HCT116 (cell line): ENCODE results near the gene FOXP1. TPM values are rescaled to one million over a fixed set of nuclear protein-coding genes. Genes with fewer than 3 reads are reported as not detected.

Experiments
- ATAC-seq: fragments of 200-7000 bp; cut with Tn5 transposase; 2 replicates; pipeline ENCODE4 v1.9.1; 2020; ENCODE audit warnings: mild to moderate bottlenecking, moderate library complexity
- BruUV-seq: library from RNA; stranded (reverse); fragments of 400-500 nt; replicated peaks from 2 replicates; lab custom pipeline; 2021; lab: Mats Ljungman, UMichigan
- CTCF ChIA-PET: fragments of 300-600 bp; sonication (Branson Sonifier 250); formaldehyde crosslinking; loops from one replicate; lab custom pipeline; 2021; ENCODE audit warnings: antibody characterized with exemption; lab: Charles Lee
- POLR2A ChIA-PET: fragments of 300-600, 350-600 bp; sonication (Branson Sonifier 250); formaldehyde crosslinking; loops from one replicate; lab custom pipeline; 2021; ENCODE audit warnings: antibody characterized with exemption; lab: Charles Lee
- RAD21 ChIA-PET, 2 experiments: fragments of 300-600 bp; sonication (Branson Sonifier 250); formaldehyde crosslinking; loops; one replicate each; lab custom pipeline; 2023; ENCODE audit warnings: low total read pairs in 2 of 2; ENCODE audit not compliant: uncharacterized antibody in 2 of 2, unreplicated experiment in 2 of 2, low non-redundant PET in 1 of 2; lab: Charles Lee
- DNase-seq: peaks from one replicate; pipeline ENCODE4 v3.0.0-alpha.2; 2010; ENCODE audit warnings: low read depth, low spot score
- H2AFZ ChIP-seq: fragments of 200-600 bp; shearing (Covaris generic), sonication (generic); 2 replicates; pipeline ENCODE4 v1.6.1; 2017; ENCODE audit warnings: low read depth, mixed run types, mixed read lengths, antibody characterized with exemption, low read length; ENCODE audit not compliant: poor library complexity, severe bottlenecking
- H3K27ac ChIP-seq: 2 replicates; pipeline ENCODE4 v1.5.1; 2012; ENCODE audit warnings: low read depth, low read length
- H3K27me3 ChIP-seq: fragments of 200-600 bp; sonication (generic); 2 replicates; pipeline ENCODE4 v1.6.1; 2016; ENCODE audit warnings: mixed run types, low read length, mixed read lengths; ENCODE audit not compliant: insufficient read depth
- H3K36me3 ChIP-seq, 2 experiments: fragments of 200-500 bp in 1 of 2; fragments of 200-600 bp in 1 of 2; sonication (Bioruptor generic) in 1 of 2; sonication (generic) in 1 of 2; 2 replicates each; pipeline versions ENCODE4 v1.5.1 to v1.6.1; 2014 to 2016; ENCODE audit warnings: low read length in 2 of 2, inconsistent platforms in 1 of 2, mixed read lengths in 1 of 2, mixed run types in 1 of 2; ENCODE audit not compliant: insufficient read depth in 2 of 2, control insufficient read depth in 1 of 2
- H3K4me1 ChIP-seq, 2 experiments: fragments of 200-600 bp in 1 of 2; sonication (generic) in 1 of 2; 2 replicates each; pipeline versions ENCODE4 v1.5.1 to v1.6.1; 2012 to 2017; ENCODE audit warnings: low read length in 2 of 2, inconsistent platforms in 1 of 2, mild to moderate bottlenecking in 1 of 2, mixed read lengths in 1 of 2, mixed run types in 1 of 2, moderate library complexity in 1 of 2; ENCODE audit not compliant: insufficient read depth in 2 of 2, control insufficient read depth in 1 of 2
- H3K4me2 ChIP-seq: fragments of 200-600 bp; sonication (generic); 2 replicates; pipeline ENCODE4 v1.6.1; 2017; ENCODE audit warnings: mixed run types, low read length, mixed read lengths
- H3K4me3 ChIP-seq, 2 experiments: fragments of 200-600 bp in 1 of 2; sonication (generic) in 1 of 2; replicated peaks in 1 of 2; 2 replicates each; pipeline ENCODE4 v1.5.1; 2011 to 2016; ENCODE audit warnings: low read length in 2 of 2, control low read depth in 1 of 2, low read depth in 1 of 2, mild to moderate bottlenecking in 1 of 2, mixed read lengths in 1 of 2, mixed run types in 1 of 2
- H3K79me2 ChIP-seq: fragments of 200-600 bp; sonication (generic); 2 replicates; pipeline ENCODE4 v1.6.1; 2017; ENCODE audit warnings: mild to moderate bottlenecking, mixed run types, low read length, moderate library complexity, mixed read lengths; ENCODE audit not compliant: insufficient read depth
- H3K9ac ChIP-seq: fragments of 200-600 bp; sonication (generic); 2 replicates; pipeline ENCODE4 v1.6.1; 2016; ENCODE audit warnings: low read length, mixed read lengths
- H3K9me2 ChIP-seq: fragments of 200-600 bp; sonication (generic), shearing (Covaris generic); 2 replicates; pipeline ENCODE4 v1.6.1; 2017; ENCODE audit warnings: mixed run types, mild to moderate bottlenecking, moderate library complexity; ENCODE audit not compliant: insufficient read depth
- H3K9me3 ChIP-seq, 2 experiments: fragments of 200-500 bp in 1 of 2; fragments of 200-600 bp in 1 of 2; sonication (Bioruptor generic) in 1 of 2; sonication (generic) in 1 of 2; 2 replicates each; pipeline ENCODE4 v1.6.1; 2014 to 2017; ENCODE audit warnings: low read length in 2 of 2, mixed read lengths in 2 of 2, inconsistent platforms in 1 of 2, low read depth in 1 of 2, mild to moderate bottlenecking in 1 of 2, mixed run types in 1 of 2, moderate library complexity in 1 of 2; ENCODE audit not compliant: control insufficient read depth in 1 of 2, insufficient read depth in 1 of 2
- H4K20me1 ChIP-seq: fragments of 200-600 bp; sonication (generic), shearing (Covaris generic); 2 replicates; pipeline ENCODE4 v1.6.1; 2017; ENCODE audit warnings: mixed run types, mild to moderate bottlenecking, moderate library complexity; ENCODE audit not compliant: insufficient read depth
- ATF3 ChIP-seq: IDR thresholded peaks from 2 replicates; pipeline ENCODE4 v1.6.1; 2012
- CBX3 ChIP-seq: IDR thresholded peaks from 2 replicates; pipeline ENCODE4 v1.6.1; 2012; ENCODE audit warnings: low read depth
- CEBPB ChIP-seq: IDR thresholded peaks from 2 replicates; pipeline ENCODE4 v1.6.1; 2012; ENCODE audit warnings: low read depth
- ELF1 ChIP-seq: IDR thresholded peaks from 2 replicates; pipeline ENCODE4 v1.6.1; 2012; ENCODE audit warnings: low read depth, borderline replicate concordance
- EZH2 ChIP-seq: fragments of 200-600 bp; sonication (generic); IDR thresholded peaks from 2 replicates; pipeline ENCODE4 v1.6.1; 2017; ENCODE audit warnings: antibody characterized with exemption, mixed run types
- EZH2phosphoT487 ChIP-seq: fragments of 200-600 bp; IDR thresholded peaks from 2 replicates; pipeline ENCODE4 v1.6.1; 2018; ENCODE audit warnings: antibody characterized with exemption, borderline replicate concordance
- MAX ChIP-seq: IDR thresholded peaks from 2 replicates; pipeline ENCODE4 v1.6.1; 2012
- POLR2A ChIP-seq: IDR thresholded peaks from 2 replicates; pipeline ENCODE4 v1.7.0; 2011; ENCODE audit warnings: borderline replicate concordance; ENCODE audit not compliant: insufficient read depth, insufficient read length; ENCODE audit errors: extremely low read depth
- POLR2AphosphoS5 ChIP-seq: IDR thresholded peaks from 2 replicates; pipeline ENCODE4 v1.6.1; 2011; ENCODE audit warnings: mild to moderate bottlenecking, low read depth, low read length, moderate library complexity
- RAD21 ChIP-seq: IDR thresholded peaks from 2 replicates; pipeline ENCODE4 v1.6.1; 2012; ENCODE audit warnings: low read depth, mild to moderate bottlenecking
- SIN3A ChIP-seq: IDR thresholded peaks from 2 replicates; pipeline ENCODE4 v1.6.1; 2012; ENCODE audit warnings: low read depth
- SP1 ChIP-seq: IDR thresholded peaks from 2 replicates; pipeline ENCODE4 v1.6.1; 2012; ENCODE audit warnings: low read depth
- SRF ChIP-seq: IDR thresholded peaks from 2 replicates; pipeline ENCODE4 v1.6.1; 2012; ENCODE audit warnings: low read depth
- TCF7L2 ChIP-seq: IDR thresholded peaks from 2 replicates; pipeline ENCODE4 v1.7.0; 2011; ENCODE audit warnings: borderline replicate concordance, inconsistent platforms; ENCODE audit not compliant: insufficient read depth, insufficient read length; ENCODE audit errors: extremely low read depth
- ZBTB33 ChIP-seq: IDR thresholded peaks from 2 replicates; pipeline ENCODE4 v1.6.1; 2011; ENCODE audit warnings: mild to moderate bottlenecking, low read length, moderate library complexity; ENCODE audit not compliant: insufficient replicate concordance; ENCODE audit errors: extremely low read depth
- ZFX ChIP-seq: fragments of 450-650 bp; IDR thresholded peaks from 2 replicates; pipeline ENCODE4 v1.6.1; 2017
- ZNF274 ChIP-seq: fragments of 200-500 bp; sonication (Bioruptor generic); IDR thresholded peaks from 2 replicates; pipeline ENCODE4 v1.6.1; 2014; ENCODE audit warnings: mild to moderate bottlenecking, low read depth, low read length, inconsistent platforms
- intact Hi-C: fragments of 100-400 bp; cut with micrococcal nuclease; formaldehyde crosslinking; loops from 2 replicates; pipeline ENCODE4 v1.10.0; 2022
- total RNA-seq: library from RNA; stranded (reverse); gene quantifications from one replicate; pipeline ENCODE4 v1.2.1, GENCODE V29; 2021; ENCODE audit not compliant: unreplicated experiment

The FOXP1 gene
- total RNA-seq, 1 experiment from 2014 or later, result 11.4 TPM

GRCh38 chr3:71414189-71414927, 169.2 kb downstream of the FOXP1 start:
- ChIA-PET POLR2A (no interaction called here), CTCF (no interaction called here), RAD21 (no interaction called here)
- BruUV-seq, result no TSS peak
- Histone ChIP-seq H4K20me1 (no peaks in the 10 kb centered on the region), H3K4me1 (no peaks in the 10 kb centered on the region), H3K36me3 (no peaks in the 10 kb centered on the region), H3K9ac (no peak overlapping the region), H3K27me3 (no peaks in the 10 kb centered on the region), H3K4me2 (no peak overlapping the region), H3K79me2 (no peaks in the 10 kb centered on the region), H3K9me3 (no peaks in the 10 kb centered on the region), H2AFZ (no peak overlapping the region), H3K4me3 (no peak overlapping the region), H3K27ac (no peak overlapping the region), H3K9me2 (no peaks in the 10 kb centered on the region)
- no peak for DNase-seq
- no peak for ATAC-seq
- intact Hi-C loops, result no loop called here
- TF ChIP-seq EZH2 (no peak), ZBTB33 (no peak), ATF3 (no peak), POLR2A (no peak), EZH2phosphoT487 (no peak)

- H3K4me1 ChIP-seq, result no peaks in the 10 kb centered on the region
- TF ChIP-seq CEBPB, result no peak
- no peak for TF ChIP-seq RAD21
- no peak for TF ChIP-seq ELF1
- no peak for TF ChIP-seq CBX3
- TF ChIP-seq TCF7L2, result no peak
- no peak for TF ChIP-seq ZFX
- TF ChIP-seq SP1, result no peak
- no peak for TF ChIP-seq SIN3A
- TF ChIP-seq MAX, result no peak
- no peak for TF ChIP-seq POLR2AphosphoS5
- TF ChIP-seq POLR2A, result no peak
- no peak for TF ChIP-seq ZNF274
- no peak for TF ChIP-seq SRF
- H3K4me2 ChIP-seq, result no peak overlapping the region
Observed at GRCh38 chr3:71413572-71413971, 170.0 kb downstream of the FOXP1 start.

More at GRCh38 chr3:71413572-71413971, 170.0 kb downstream of the FOXP1 start:
- Histone ChIP-seq H3K27me3 (no peaks in the 10 kb centered on the region), H4K20me1 (no peaks in the 10 kb centered on the region), H3K36me3 (no peaks in the 10 kb centered on the region), H3K79me2 (no peaks in the 10 kb centered on the region), H3K9me3 (no peaks in the 10 kb centered on the region), H3K4me3 (no peak overlapping the region), H3K9me2 (no peaks in the 10 kb centered on the region), H2AFZ (no peak overlapping the region), H3K27ac (no peak overlapping the region), H3K9ac (no peak overlapping the region)
- ATAC-seq (no peak), DNase-seq (no peak)
- intact Hi-C loops, result no loop called here
- ChIA-PET POLR2A (no interaction called here), CTCF (no interaction called here), RAD21 (no interaction called here)
- BruUV-seq, result no TSS peak
